ENCODE data around the gene CREB5.
"Not testable (repeated sequence)": the region's sequence is repeated elsewhere in the genome, so short reads cannot be mapped to it uniquely, and the experiment has no call there.

CREB5 gene

GRCh38 chr7:28411876-28412662 lies at the start of gene CREB5:
CREB5 (plus strand) TSS chr7:28412518; CDS start chr7:28412915, 397 bp downstream.
- no peak for DNase-seq

GRCh38 chr7:28362812-28363211 lies 49.5 kb upstream of the CREB5 start:
- DNase-seq, result no peak

- DNase-seq, result no peak
These were observed 48.2 kb upstream of the CREB5 start for GRCh38 chr7:28364082-28364481.

GRCh38 chr7:28369523-28369922 lies 42.8 kb upstream of the CREB5 start:
- DNase-seq, result no peak

- DNase-seq, result no peak
These were observed 40.5 kb upstream of the CREB5 start for GRCh38 chr7:28371846-28372245.

- DNase-seq, result no peak
These were observed 38.3 kb upstream of the CREB5 start for GRCh38 chr7:28373990-28374389.

GRCh38 chr7:28375729-28376128 lies 36.6 kb upstream of the CREB5 start:
- DNase-seq, result no peak

GRCh38 chr7:28376634-28377033 lies 35.7 kb upstream of the CREB5 start:
- no peak for DNase-seq

- DNase-seq, result no peak
These were observed 33.7 kb upstream of the CREB5 start for GRCh38 chr7:28378574-28379149.

- no peak for DNase-seq
These were observed 30.9 kb upstream of the CREB5 start for GRCh38 chr7:28381466-28381865.

GRCh38 chr7:28382144-28382543 lies 30.2 kb upstream of the CREB5 start:
- DNase-seq, result no peak

- no peak for DNase-seq
These were observed 28.3 kb upstream of the CREB5 start for GRCh38 chr7:28383975-28384374.

- DNase-seq, result peak; percentile 76
These were observed 22.6 kb upstream of the CREB5 start for GRCh38 chr7:28389504-28390395.

GRCh38 chr7:28390426-28390825 lies 21.9 kb upstream of the CREB5 start:
- DNase-seq, result no peak

GRCh38 chr7:28392289-28392688 lies 20.0 kb upstream of the CREB5 start:
- DNase-seq, result no peak

GRCh38 chr7:28395404-28395803 lies 16.9 kb upstream of the CREB5 start:
- DNase-seq, result no peak

- DNase-seq, result no peak
These were observed 16.5 kb upstream of the CREB5 start for GRCh38 chr7:28395831-28396230.

- no peak for DNase-seq
These were observed 15.2 kb upstream of the CREB5 start for GRCh38 chr7:28397141-28397540.

- DNase-seq, result no peak
These were observed 11.4 kb upstream of the CREB5 start for GRCh38 chr7:28400838-28401360.

- not testable (repeated sequence) for DNase-seq
These were observed 10.8 kb upstream of the CREB5 start for GRCh38 chr7:28401567-28401966.

GRCh38 chr7:28405662-28406061 lies 6.7 kb upstream of the CREB5 start:
- peak; percentile 97 for DNase-seq

- no peak for DNase-seq
These were observed 6.1 kb upstream of the CREB5 start for GRCh38 chr7:28406192-28406591.

- DNase-seq, result peak; percentile 69
These were observed 4.7 kb upstream of the CREB5 start for GRCh38 chr7:28407651-28408050.
